ENCODE results near the gene ISL2. TPM values are rescaled to one million over a fixed set of nuclear protein-coding genes. Genes with fewer than 3 reads are reported as not detected.

Gene ISL2
- total RNA-seq, 1 donor from 2014 or later = 2.0 TPM

DNA sequence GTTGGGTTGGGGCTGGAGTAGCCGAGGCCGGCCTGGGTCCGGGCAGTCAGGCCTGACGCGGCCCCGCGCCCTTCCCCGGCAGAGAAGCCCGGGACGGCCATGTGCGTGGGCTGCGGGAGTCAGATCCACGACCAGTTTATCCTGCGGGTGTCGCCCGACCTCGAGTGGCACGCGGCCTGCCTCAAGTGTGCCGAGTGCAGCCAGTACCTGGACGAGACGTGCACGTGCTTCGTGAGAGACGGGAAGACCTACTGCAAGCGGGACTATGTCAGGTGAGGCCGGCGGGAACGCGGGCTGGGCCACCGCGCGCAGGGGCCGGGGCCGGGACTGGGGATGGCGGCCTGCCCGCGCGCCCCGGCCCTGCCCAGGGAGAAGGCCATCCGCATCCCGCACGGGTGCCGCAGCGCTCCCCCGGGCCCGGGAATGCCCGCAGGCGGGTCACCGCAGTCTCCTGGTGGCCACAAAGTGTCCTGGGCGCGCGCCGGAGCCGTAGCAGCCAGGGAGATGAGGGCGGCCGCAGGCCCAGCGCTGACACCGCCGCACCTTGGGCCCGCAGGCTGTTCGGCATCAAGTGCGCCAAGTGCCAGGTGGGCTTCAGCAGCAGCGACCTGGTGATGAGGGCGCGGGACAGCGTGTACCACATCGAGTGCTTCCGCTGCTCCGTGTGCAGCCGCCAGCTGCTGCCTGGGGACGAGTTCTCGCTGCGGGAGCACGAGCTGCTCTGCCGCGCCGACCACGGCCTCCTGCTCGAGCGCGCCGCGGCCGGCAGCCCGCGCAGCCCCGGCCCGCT, 1.3 kb downstream of the ISL2 start:
- intact Hi-C loops (cut with DNase I) = loop anchor here (10.0 kb wide), 1 partner anchor 143 kb away; no protein-coding TSS in a partner anchor

DNA sequence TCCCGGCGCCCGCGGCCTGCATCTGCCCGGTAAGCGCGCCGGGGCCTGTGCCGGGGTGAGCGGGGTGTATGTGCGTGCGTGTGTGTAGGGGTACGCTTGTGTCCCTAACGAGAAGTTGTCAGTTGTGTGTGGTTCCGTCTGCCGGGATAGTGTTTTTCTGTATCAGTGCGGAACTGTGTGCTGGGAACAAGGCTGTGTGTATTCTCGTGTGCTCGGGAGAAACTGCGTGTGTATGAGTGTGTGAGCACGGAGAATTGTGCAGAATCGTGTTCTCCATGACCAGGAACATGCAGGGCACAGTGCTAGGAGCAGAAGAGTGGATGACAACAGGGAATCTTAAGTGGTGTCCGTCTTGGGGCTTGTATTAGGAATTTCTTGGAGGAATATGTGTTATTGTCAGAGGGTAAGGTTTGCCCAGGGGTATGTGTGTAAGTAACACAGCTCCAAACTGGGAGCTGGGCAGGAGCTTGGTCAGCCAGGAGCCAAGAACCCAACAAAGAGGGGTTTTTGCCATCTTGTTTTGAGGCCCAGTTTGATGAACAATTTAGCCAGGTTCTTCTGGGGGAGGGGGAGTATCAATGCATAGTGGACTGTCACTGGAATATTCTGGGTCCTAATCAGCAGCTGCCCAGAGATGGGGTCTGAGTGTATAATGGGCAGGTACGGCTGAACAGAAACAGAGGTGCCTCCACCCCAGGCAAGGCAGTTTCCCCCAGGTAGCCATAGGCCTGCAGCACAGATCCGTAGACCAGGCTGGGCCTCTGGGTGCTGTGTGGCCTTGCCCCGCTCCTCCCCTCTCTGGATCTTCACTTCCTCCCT, 2.1 kb downstream of the ISL2 start:
- intact Hi-C loops (cut with DNase I) = loop anchor here (10.0 kb wide), 1 partner anchor 144 kb away; no protein-coding TSS in a partner anchor
- Histone ChIP-seq H3K4me3 (peak overlapping the region; percentile 32 to 42), H3K27me3 (peaks cover 9% of the 10 kb centered on the region), H3K36me3 (no peaks in the 10 kb centered on the region), H3K4me1 (peaks cover 57% of the 10 kb centered on the region), H3K9me3 (no peaks in the 10 kb centered on the region), H3K27ac (peak overlapping the region; percentile 59)
- peak in 1 of 2 donors; percentile 80 for DNase-seq (ENCODE audit: extremely low spot score in 2 of 2)
- no peak for TF ChIP-seq POLR2AphosphoS5 (IDR thresholded peaks at IDR 0.05; ENCODE audit: insufficient read depth in 1 of 2, low read depth in 1 of 2)
- no peak for TF ChIP-seq POLR2A (IDR thresholded peaks at IDR 0.05)
- TF ChIP-seq, protein P1, sequence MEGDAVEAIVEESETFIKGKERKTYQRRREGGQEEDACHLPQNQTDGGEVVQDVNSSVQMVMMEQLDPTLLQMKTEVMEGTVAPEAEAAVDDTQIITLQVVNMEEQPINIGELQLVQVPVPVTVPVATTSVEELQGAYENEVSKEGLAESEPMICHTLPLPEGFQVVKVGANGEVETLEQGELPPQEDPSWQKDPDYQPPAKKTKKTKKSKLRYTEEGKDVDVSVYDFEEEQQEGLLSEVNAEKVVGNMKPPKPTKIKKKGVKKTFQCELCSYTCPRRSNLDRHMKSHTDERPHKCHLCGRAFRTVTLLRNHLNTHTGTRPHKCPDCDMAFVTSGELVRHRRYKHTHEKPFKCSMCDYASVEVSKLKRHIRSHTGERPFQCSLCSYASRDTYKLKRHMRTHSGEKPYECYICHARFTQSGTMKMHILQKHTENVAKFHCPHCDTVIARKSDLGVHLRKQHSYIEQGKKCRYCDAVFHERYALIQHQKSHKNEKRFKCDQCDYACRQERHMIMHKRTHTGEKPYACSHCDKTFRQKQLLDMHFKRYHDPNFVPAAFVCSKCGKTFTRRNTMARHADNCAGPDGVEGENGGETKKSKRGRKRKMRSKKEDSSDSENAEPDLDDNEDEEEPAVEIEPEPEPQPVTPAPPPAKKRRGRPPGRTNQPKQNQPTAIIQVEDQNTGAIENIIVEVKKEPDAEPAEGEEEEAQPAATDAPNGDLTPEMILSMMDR (IDR thresholded peaks at IDR 0.05) = no peak

More for the DNA sequence above, 1.3 kb downstream of the ISL2 start:
- no peaks in the 10 kb centered on the region for H3K9me3 ChIP-seq
- peaks cover 57% of the 10 kb centered on the region for H3K4me1 ChIP-seq
- TF ChIP-seq POLR2A (IDR thresholded peaks at IDR 0.05) = no peak
- TF ChIP-seq POLR2AphosphoS5 (IDR thresholded peaks at IDR 0.05; ENCODE audit: insufficient read depth in 1 of 2, low read depth in 1 of 2) = peak in 1 of 2 donors; percentile 17
- TF ChIP-seq, protein P1 (IDR thresholded peaks at IDR 0.05) = no peak
- no peaks in the 10 kb centered on the region for H3K36me3 ChIP-seq
- H3K27me3 ChIP-seq = peaks cover 9% of the 10 kb centered on the region
- peak; percentile 83 to 91 for DNase-seq (ENCODE audit: extremely low spot score in 2 of 2)
- H3K4me3 ChIP-seq = peak overlapping the region; percentile 32 to 42
- H3K27ac ChIP-seq = peak overlapping the region; percentile 59

DNA sequence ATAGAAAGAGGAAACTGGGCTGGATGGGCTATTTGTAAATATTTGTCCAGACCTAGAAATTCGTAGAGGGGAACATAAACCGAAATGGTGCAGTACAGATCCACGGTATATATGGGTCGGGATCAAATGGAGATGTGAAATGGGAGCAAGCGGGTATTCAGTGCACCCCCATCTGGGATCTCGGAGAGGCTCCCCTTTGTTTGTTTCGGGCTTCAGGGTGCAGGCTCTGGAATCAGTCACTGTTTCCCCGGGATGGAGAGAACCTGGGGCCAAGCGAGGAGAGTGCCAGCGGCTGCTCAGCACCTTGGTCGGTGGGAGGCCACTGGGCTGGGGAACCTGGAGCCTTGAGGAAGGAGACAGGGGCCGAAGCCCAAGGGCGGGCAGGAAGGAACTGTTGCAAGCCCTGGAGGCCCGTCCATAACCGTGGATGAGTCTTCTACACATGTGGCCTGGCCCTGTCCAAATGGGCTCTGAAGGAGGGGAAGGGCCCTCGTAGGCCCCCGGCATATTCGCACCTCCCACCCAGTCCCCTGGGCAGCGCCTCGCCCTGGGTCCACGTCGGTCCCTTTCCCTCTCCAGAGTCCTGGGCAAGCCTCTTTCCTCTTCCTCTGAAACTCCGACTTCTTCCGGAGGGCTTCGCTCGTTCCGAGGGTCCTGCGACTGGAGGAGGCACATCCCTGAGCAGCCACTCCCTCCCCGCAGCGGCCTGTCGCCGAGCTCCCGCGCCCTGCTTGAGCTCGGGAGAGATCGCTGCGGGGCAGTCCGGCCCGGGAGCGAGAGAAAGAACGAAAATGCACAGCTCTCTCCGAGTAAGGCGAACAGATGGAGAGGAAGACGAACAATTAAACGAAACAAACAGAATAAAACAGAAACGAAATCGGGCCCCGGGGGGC, 3.0 kb downstream of the ISL2 start:
- intact Hi-C loops (cut with DNase I) = loop anchor here (10.0 kb wide), 1 partner anchor 145 kb away; no protein-coding TSS in a partner anchor
- Histone ChIP-seq H3K4me1 (peaks cover 57% of the 10 kb centered on the region), H3K36me3 (no peaks in the 10 kb centered on the region), H3K4me3 (peak overlapping the region; percentile 42 to 52), H3K27me3 (peaks cover 9% of the 10 kb centered on the region), H3K9me3 (no peaks in the 10 kb centered on the region), H3K27ac (peak overlapping the region; percentile 59)
- DNase-seq (ENCODE audit: extremely low spot score in 2 of 2) = peak in 1 of 2 donors; percentile 78
- TF ChIP-seq, protein P1 (IDR thresholded peaks at IDR 0.05) = no peak
- no peak for TF ChIP-seq POLR2A (IDR thresholded peaks at IDR 0.05)
- no peak for TF ChIP-seq POLR2AphosphoS5 (IDR thresholded peaks at IDR 0.05; ENCODE audit: insufficient read depth in 1 of 2, low read depth in 1 of 2)

DNA sequence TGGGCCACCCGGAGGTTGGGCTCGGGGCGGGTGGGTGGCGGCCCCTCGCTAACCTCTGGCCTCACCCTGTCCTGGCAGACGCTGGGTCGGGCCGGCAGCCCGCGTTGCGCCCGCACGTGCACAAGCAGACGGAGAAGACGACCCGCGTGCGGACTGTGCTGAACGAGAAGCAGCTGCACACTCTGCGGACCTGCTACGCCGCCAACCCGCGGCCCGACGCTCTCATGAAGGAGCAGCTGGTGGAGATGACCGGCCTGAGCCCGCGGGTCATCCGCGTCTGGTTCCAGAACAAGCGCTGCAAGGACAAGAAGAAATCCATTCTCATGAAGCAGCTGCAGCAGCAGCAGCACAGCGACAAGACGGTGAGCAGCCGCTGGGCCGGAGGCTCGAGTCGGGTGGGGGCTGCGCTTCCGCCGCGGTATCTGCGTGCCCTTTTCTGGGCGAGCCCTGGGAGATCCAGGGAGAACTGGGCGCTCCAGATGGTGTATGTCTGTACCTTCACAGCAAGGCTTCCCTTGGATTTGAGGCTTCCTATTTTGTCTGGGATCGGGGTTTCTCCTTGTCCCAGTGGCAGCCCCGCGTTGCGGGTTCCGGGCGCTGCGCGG, 3.7 kb downstream of the ISL2 start:
- TF ChIP-seq POLR2A (IDR thresholded peaks at IDR 0.05) (no peak), POLR2AphosphoS5 (IDR thresholded peaks at IDR 0.05; ENCODE audit: insufficient read depth in 1 of 2, low read depth in 1 of 2) (peak in 1 of 2 donors; percentile 76)
- TF ChIP-seq, protein P1 (IDR thresholded peaks at IDR 0.05) = no peak
- intact Hi-C loops (cut with DNase I) = no loop called here
- no peaks in the 10 kb centered on the region for H3K9me3 ChIP-seq
- H3K27me3 ChIP-seq = peaks cover 9% of the 10 kb centered on the region
- H3K4me3 ChIP-seq = peak overlapping the region; percentile 42 to 52
- H3K27ac ChIP-seq = peak overlapping the region; percentile 59
- DNase-seq (ENCODE audit: extremely low spot score in 2 of 2) = peak in 1 of 2 donors; percentile 60
- H3K36me3 ChIP-seq = no peaks in the 10 kb centered on the region
- peaks cover 58% of the 10 kb centered on the region for H3K4me1 ChIP-seq
